Spinal cord (tissue), 10 donors: ENCODE data around the gene HUNK. TPM values are rescaled to one million over a fixed set of nuclear protein-coding genes. Genes with fewer than 3 reads are reported as not detected.
"Not testable (repeated sequence)": the region's sequence is repeated elsewhere in the genome, so short reads cannot be mapped to it uniquely, and the experiment has no call there.

ENCODE experiments used
- DNase-seq, 6 donors: peaks; one replicate each; pipeline versions ENCODE4 v3.0.0 to v3.0.0-alpha.2; 2013 to 2015; ENCODE audit warnings: low spot score in 6 of 6, low read depth in 4 of 6
- H3K27ac ChIP-seq: one replicate; pipeline ENCODE4 v1.5.1; 2013; ENCODE audit warnings: low read depth, low read length, control low read depth
- H3K27me3 ChIP-seq: one replicate; pipeline ENCODE4 v1.6.1; 2013; ENCODE audit warnings: low read length; ENCODE audit not compliant: control insufficient read depth, insufficient read depth
- H3K36me3 ChIP-seq: one replicate; pipeline ENCODE4 v1.6.1; 2013; ENCODE audit warnings: low read length; ENCODE audit not compliant: control insufficient read depth, insufficient read depth
- H3K4me1 ChIP-seq: one replicate; pipeline ENCODE4 v1.6.1; 2013; ENCODE audit warnings: low read length; ENCODE audit not compliant: control insufficient read depth, insufficient read depth
- H3K4me3 ChIP-seq: one replicate; pipeline ENCODE4 v1.5.1; 2013; ENCODE audit warnings: low read depth, low read length, control low read depth
- H3K9me3 ChIP-seq: one replicate; pipeline ENCODE4 v1.6.1; 2013; ENCODE audit warnings: low read length; ENCODE audit not compliant: control insufficient read depth, insufficient read depth
- WGBS: methylation state at CpG from one replicate; pipeline ENCODE4 v1.1.5; 2013; ENCODE audit warnings: missing lambda C conversion rate; ENCODE audit not compliant: insufficient coverage; 5-methylcytosine and 5-hydroxymethylcytosine counted together
- polyA plus RNA-seq, 2 donors: library from polyadenylated mRNA; unstranded; fragments of 120-200 nt; gene quantifications; one replicate each; pipeline ENCODE4 v1.2.1, GENCODE V29; 2013; ENCODE audit not compliant: insufficient read length in 2 of 2
- total RNA-seq, 2 donors: library from RNA; depleted of rRNA in 1 of 2; stranded (reverse); fragments of 120-200 nt in 1 of 2; fragments of >200 nt in 1 of 2; gene quantifications; one replicate each; pipeline versions ENCODE4 v1.2.3 to v1.2.4, GENCODE V29; 2013 to 2014
- donor health status: healthy.

HUNK gene
- total and polyA plus RNA-seq, 4 donors = 3.0 to 8.2 (median 6.3) TPM

DNA sequence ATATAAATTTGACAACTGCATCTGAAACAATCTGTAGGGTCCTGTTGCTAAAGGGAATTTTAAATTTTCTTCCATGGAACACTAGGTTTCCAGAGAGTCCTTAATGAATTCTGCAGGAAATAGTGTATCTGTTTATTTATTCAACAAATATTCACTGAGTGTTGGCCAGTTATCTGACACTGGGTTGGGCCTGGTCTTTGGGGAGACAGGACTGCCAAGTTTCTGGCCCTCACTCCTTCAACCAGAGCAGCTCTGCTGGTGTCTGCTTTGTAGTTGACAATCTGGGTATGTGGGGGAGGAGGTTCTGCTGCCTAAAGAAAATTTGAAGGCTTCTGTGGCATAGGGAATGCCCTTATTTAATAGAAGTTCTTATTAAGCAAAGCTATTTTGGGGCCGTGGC lies 26.1 kb upstream of the HUNK start:
- Histone ChIP-seq H3K9me3 (no peaks in the 10 kb centered on the region), H3K27ac (no peak overlapping the region), H3K4me1 (no peaks in the 10 kb centered on the region), H3K27me3 (no peaks in the 10 kb centered on the region), H3K36me3 (no peaks in the 10 kb centered on the region), H3K4me3 (no peak overlapping the region)
- DNase-seq = no peak
- no CpG with 5 or more reads among the region's 1 CpG for WGBS

DNA sequence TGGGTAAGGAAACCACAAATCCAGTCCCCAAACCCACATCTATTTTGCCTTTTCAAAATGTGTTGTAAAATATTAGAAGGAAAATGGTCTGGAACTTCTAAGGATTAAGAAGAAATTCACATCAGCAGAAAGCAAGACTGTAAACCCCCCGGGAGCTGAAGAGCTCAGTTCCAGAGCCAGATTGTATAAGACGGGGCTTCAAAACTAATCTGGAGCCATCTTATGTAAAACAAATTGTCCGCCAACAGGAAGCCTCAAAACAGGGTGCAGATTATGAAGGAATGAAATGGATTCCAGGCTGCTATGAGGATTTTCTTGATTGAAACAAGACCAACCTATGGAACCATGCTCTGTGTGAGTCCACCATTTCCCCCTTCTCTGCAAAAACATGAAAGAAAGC lies 25.1 kb upstream of the HUNK start:
- WGBS = 85% methylated on average over 2 of the region's 3 CpGs
- Histone ChIP-seq H3K27ac (no peak overlapping the region), H3K9me3 (no peaks in the 10 kb centered on the region), H3K4me1 (no peaks in the 10 kb centered on the region), H3K36me3 (no peaks in the 10 kb centered on the region), H3K27me3 (no peaks in the 10 kb centered on the region), H3K4me3 (no peak overlapping the region)
- DNase-seq = no peak

DNA sequence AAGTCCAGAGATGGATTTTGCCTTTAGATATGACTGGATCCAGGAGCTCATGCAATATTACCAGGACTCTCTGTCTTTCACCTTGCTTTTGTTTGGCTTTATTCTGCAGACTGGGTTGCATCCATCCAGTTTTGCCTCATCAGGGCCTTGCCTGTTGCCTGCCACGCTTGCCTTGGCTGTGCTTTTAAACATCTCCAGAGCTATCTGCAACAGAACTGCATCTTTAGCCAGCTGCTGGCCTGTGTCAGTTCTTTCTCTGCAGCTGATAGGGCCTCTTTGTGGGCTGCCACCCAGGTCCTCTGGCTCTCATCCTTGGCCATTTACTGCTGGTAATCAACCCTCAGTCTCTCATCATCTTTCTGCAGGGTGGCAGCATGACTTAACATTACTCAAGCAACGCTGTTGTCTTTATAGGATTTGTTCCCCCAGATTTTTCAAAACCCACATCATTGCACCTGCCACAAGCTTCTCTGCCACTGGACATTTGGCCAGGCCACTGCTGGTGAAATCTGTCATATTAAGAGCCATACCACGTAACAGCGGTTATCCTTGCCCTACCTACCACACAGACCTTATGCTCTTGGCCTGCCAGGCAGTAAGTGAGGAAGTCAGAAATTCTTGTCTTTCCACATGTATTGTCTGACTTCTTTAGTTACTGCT lies 24.4 kb upstream of the HUNK start:
- 95% methylated on average over 1 of the region's 4 CpGs for WGBS
- Histone ChIP-seq H3K9me3 (no peaks in the 10 kb centered on the region), H3K27ac (no peak overlapping the region), H3K36me3 (no peaks in the 10 kb centered on the region), H3K27me3 (no peaks in the 10 kb centered on the region), H3K4me1 (no peaks in the 10 kb centered on the region), H3K4me3 (no peak overlapping the region)
- DNase-seq = no peak

DNA sequence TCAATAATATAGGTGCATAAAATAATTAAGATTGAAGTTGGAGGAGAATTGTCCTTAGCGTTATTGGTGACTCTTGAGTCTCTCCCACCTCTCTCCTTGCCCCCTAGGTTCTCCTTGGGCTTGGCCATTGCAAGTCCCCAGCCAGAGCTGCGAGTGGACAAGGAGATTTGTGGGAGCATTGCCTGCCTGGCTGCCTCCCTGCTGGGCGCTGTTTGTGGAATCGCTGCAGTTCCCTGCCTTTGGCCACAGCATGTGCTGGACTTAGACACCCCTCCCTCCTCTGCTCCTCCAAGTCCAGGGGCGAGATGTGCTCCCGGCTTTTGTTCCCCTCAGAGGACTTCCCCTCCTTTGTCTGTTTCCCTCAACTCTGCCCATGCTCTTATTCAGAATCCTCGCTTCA lies 21.9 kb upstream of the HUNK start:
- H3K4me1 ChIP-seq = no peaks in the 10 kb centered on the region
- 84% methylated on average over 6 of the region's 7 CpGs for WGBS

DNA sequence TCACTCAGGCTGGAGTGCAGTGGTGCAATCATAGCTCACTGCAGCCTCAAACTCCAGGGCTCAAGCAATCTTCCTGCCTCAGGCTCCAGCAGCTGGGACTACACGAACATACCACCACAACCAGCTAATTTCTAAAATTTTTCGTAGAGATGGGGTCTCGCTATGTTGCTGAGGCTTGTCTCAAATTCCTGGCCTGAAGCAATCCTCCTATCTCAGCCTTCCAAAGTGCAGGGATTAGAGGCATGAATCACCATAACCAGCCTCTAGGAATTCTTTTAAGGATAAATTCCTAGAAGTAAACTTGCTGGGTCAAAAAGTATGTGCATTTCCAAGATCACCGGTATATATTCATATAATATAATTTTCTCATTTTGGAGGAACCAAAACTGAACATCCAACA lies 17.6 kb upstream of the HUNK start:
- WGBS = 93% methylated on average over 3 of the region's 4 CpGs
- DNase-seq = no peak
- no peaks in the 10 kb centered on the region for H3K9me3 ChIP-seq
- H3K4me3 ChIP-seq = no peak overlapping the region
- no peaks in the 10 kb centered on the region for H3K27me3 ChIP-seq
- H3K36me3 ChIP-seq = no peaks in the 10 kb centered on the region
- no peaks in the 10 kb centered on the region for H3K4me1 ChIP-seq
- no peak overlapping the region for H3K27ac ChIP-seq

More for the DNA sequence above, 21.9 kb upstream of the HUNK start:
- Histone ChIP-seq H3K9me3 (no peaks in the 10 kb centered on the region), H3K36me3 (no peaks in the 10 kb centered on the region), H3K27me3 (no peaks in the 10 kb centered on the region), H3K4me3 (no peak overlapping the region), H3K27ac (no peak overlapping the region)
- no peak for DNase-seq

DNA sequence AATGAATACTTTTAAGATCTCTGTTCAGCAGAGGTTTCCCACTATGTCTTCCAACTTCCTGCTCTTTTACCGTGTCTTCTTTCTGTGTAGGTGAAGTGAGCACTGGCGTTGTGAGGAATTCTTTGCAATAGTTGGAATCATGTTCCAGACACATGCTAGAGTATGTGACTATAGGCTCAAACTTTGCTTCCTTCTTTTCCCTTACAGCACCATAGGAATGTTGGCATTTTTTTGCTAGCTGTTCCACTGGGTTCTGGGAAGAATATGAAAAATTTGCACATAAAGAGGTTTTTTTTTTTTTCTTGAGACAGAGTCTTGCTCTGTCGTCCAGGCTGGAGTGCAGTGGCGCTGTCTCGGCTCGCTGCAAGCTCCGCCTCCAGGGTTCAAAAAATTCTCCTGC lies 15.7 kb upstream of the HUNK start:
- Histone ChIP-seq H3K4me3 (no peak overlapping the region), H3K4me1 (no peaks in the 10 kb centered on the region), H3K9me3 (no peaks in the 10 kb centered on the region), H3K27ac (no peak overlapping the region), H3K27me3 (no peaks in the 10 kb centered on the region), H3K36me3 (no peaks in the 10 kb centered on the region)
- WGBS = 79% methylated on average over 5 of the region's 7 CpGs
- no peak for DNase-seq

DNA sequence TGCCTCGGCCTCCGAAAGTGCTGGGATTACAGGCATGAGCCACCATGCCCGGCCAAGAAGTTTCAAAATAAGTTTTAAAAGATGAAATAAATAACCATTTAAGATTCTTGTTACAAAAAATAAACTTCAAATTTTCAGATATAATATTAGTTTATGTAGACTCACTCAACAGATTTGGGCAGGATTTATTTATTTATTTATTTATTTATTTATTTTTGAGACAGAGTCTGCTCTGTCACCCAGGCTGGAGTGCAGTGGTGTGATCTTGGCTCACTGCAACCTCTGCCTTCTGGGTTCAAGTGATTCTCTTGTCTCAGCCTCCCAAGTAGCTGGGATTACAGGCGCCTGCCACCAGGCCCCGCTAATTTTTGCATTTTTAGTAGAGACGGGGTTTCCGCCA lies 15.2 kb upstream of the HUNK start:
- H3K36me3 ChIP-seq, H3K27ac ChIP-seq, H3K4me3 ChIP-seq, H3K27me3 ChIP-seq, DNase-seq, H3K9me3 ChIP-seq, H3K4me1 ChIP-seq: not testable (repeated sequence)
- 84% methylated on average over 4 of the region's 7 CpGs for WGBS

DNA sequence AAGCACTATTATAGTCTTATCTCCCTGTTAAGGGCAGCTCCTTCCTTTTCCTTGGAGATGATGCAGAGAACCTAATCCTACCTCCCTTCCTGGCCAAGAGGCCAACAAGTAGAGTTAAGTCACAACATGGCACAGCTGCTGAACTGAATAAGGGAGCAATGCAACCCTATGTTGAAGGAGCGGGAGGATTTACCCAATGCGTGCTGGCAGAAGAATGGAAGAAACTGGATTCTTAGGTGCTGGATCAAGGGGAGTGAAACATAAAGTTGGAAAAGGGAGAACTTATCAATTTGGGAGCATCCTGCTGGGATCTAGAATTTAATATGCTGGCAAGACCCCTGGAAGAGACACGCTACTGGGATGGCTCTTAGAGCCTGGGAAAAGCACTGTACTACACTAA lies 12.0 kb upstream of the HUNK start:
- DNase-seq = no peak
- Histone ChIP-seq H3K36me3 (no peaks in the 10 kb centered on the region), H3K27me3 (no peaks in the 10 kb centered on the region), H3K27ac (no peak overlapping the region), H3K9me3 (no peaks in the 10 kb centered on the region), H3K4me1 (peaks cover 4% of the 10 kb centered on the region), H3K4me3 (no peak overlapping the region)
- 94% methylated on average over 3 of the region's 3 CpGs for WGBS

DNA sequence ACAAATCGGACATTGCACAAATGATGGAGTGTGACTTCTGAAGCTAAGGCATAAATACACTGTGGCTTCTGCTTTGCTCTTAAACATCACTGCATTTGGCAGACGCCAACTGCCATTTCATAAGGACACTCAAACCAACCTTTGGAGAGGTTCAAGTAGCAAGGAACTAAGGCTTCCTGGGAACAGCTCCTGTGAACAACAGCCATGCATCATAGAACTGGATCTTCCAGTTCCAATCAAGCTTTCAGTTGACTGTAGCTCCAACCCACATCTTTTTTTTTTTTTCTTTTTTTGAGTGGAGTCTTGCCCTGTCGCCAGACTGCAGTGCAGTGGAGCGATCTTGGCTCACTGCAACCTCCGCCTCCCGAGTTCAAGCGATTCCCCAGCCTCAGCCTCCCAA lies 10.7 kb upstream of the HUNK start:
- no peaks in the 10 kb centered on the region for H3K27me3 ChIP-seq
- no peak for DNase-seq
- H3K27ac ChIP-seq = no peak overlapping the region
- no peaks in the 10 kb centered on the region for H3K9me3 ChIP-seq
- H3K36me3 ChIP-seq = no peaks in the 10 kb centered on the region
- 78% methylated on average over 1 of the region's 7 CpGs for WGBS
- H3K4me1 ChIP-seq = peaks cover 9% of the 10 kb centered on the region
- H3K4me3 ChIP-seq = no peak overlapping the region

DNA sequence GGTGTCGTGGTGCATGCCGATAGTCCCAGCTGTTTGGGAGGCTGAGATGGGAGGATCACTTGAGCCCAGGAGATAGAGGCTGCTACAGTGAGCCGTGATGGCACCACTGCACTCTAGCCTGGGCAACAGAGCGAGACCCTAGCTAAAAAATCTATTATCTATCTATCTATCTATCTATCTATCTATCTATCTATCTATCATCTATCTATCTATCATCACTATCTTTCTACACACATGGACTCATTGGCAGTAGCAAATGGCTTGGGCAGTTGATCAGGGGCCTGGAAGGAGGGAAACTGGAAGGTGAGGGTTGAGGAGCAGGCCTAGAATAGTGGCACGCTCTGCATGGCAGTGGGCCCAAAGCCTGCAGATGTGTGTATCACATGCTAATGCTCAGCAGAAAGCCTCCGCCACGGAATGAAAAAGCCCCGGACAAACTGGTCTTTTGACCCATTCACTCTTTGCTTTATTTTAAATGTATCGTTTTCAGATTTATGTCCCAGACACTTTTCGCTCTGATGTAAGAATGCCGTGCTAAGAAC lies 7.3 kb upstream of the HUNK start:
- peaks cover 5% of the 10 kb centered on the region for H3K27me3 ChIP-seq
- H3K36me3 ChIP-seq = no peaks in the 10 kb centered on the region
- no peaks in the 10 kb centered on the region for H3K9me3 ChIP-seq
- no peak overlapping the region for H3K27ac ChIP-seq
- DNase-seq = peak in 1 of 6 donors; percentile 23
- H3K4me3 ChIP-seq = no peak overlapping the region
- peaks cover 9% of the 10 kb centered on the region for H3K4me1 ChIP-seq
- WGBS = 92% methylated on average over 4 of the region's 11 CpGs
